ENCODE data around the gene PRSS21.
A peak's percentile ranks its signal among the peaks of the same experiment; 100 is the strongest.

Gene PRSS21

DNA sequence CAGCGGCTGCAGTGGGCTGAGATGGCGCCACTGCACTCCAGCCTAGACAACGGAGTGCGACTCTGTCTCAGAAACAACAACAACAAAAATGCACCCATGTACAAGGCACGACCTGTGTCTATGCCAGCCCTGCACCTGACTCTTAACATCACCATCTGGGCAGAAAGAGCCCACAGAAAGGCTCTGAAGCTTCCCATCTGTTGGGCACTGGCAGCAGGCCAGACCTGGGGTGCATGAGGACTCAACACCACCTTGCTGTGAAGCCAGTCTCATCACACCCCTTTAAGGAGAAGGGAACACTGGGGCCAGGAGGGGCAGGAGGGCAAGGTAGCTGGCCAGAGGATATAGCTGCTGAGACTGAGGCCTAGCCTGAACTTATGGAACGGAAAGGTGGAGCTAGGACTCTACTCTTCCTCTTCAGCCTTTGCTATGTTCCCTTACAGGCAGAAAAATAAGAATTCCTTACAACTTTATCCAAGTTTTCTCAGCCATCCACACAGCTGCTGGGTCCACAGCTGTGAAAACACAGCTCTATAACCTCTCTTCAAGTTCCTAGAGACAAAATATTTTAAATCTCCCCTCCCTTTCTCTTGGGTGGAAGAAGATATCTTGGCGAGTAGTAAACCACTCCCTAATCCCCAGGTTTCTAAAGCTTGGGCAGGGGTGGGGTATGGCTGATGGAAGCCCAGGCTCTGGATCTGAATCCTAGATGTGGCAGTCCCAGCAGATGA is 42.7 kb upstream of the PRSS21 start:
- Histone ChIP-seq H3K27ac (ENCODE audit: insufficient read depth, low read length, poor library complexity, severe bottlenecking) (no peak overlapping the region), H3K27me3 (replicated peaks; ENCODE audit: control insufficient read depth, insufficient read depth, low read length, poor library complexity, severe bottlenecking) (no peaks in the 10 kb centered on the region), H3K4me3 (ENCODE audit: insufficient read depth, low read depth, low read length, poor library complexity, severe bottlenecking) (no peak overlapping the region), H3K9me3 (ENCODE audit: control insufficient read depth, low read length) (no peaks in the 10 kb centered on the region), H3K36me3 (ENCODE audit: control insufficient read depth, insufficient read depth, low read length) (peaks cover 43% of the 10 kb centered on the region), H3K4me1 (ENCODE audit: control insufficient read depth, insufficient read depth, low read length, poor library complexity, severe bottlenecking) (peaks cover 22% of the 10 kb centered on the region)
- DNase-seq: no peak

DNA sequence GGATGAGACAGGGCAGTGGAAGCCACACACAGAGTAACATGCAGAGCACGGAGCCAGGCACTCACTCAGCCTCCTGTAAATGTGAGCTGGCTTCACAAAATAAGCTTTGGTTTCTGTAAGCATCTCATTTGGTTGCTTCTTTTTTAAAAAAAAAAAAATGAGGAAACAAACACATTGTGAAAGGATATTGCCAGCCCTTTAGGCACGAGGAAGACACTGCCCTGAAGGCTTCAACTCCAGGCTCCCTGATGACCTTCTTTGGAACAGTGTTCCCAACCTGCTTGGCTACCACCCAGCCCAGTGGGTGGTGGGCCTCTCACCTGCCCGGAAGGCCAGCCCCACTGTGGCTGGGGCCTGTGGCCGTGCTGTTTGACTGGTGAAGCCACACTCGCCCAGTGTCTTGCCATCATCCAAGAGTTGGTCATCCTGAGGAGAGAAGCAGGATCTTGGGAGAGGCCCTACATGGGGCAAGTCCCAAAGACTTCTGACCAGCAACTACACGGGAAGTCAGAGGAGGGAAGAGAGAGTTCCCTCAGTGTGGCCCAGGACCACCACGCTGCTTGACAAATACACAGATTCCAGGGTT is 41.8 kb upstream of the PRSS21 start:
- H3K27me3 ChIP-seq (replicated peaks; ENCODE audit: control insufficient read depth, insufficient read depth, low read length, poor library complexity, severe bottlenecking): no peaks in the 10 kb centered on the region
- H3K36me3 ChIP-seq (ENCODE audit: control insufficient read depth, insufficient read depth, low read length): peaks cover 34% of the 10 kb centered on the region
- H3K4me3 ChIP-seq (ENCODE audit: insufficient read depth, low read depth, low read length, poor library complexity, severe bottlenecking): no peak overlapping the region
- H3K4me1 ChIP-seq (ENCODE audit: control insufficient read depth, insufficient read depth, low read length, poor library complexity, severe bottlenecking): peaks cover 22% of the 10 kb centered on the region
- DNase-seq: no peak
- H3K9me3 ChIP-seq (ENCODE audit: control insufficient read depth, low read length): no peaks in the 10 kb centered on the region
- no peak overlapping the region for H3K27ac ChIP-seq (ENCODE audit: insufficient read depth, low read length, poor library complexity, severe bottlenecking)

DNA sequence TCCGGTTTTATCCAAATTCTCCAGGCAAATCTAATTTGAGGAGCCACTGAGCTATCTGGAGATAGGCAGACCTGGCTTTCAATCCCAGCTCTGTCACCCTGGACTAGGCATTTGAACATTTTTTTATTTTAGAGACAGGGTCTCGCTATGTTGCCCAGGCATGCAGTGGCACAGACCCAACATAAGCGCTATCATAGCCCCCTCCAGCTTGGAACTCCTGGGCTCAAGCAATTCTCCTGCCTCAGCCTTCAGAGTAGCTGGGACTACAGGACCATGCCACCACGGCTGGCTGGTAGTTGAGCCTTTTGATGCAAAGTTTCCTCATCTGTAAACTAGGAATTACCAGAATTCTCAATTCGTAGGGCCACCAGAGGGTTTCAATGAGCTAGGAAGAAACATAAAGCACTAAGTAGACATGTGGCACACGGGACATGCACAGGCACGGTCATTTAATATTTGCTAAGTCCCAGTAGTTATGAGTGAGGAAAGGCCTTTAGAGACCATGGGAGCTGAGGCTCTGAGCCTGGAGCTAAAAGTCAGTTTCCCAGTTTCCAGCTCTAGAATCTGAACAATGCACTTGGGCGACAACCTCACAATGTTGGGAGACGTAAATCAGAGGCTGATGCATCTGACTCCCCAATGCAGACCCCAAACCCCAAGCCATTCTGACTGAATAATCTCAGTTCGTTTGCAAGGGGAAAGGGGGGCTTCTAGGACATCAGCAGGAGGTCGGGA is 41.1 kb upstream of the PRSS21 start:
- no peak for DNase-seq
- Histone ChIP-seq H3K4me1 (ENCODE audit: control insufficient read depth, insufficient read depth, low read length, poor library complexity, severe bottlenecking) (peaks cover 22% of the 10 kb centered on the region), H3K27ac (ENCODE audit: insufficient read depth, low read length, poor library complexity, severe bottlenecking) (peak overlapping the region; percentile 67), H3K4me3 (ENCODE audit: insufficient read depth, low read depth, low read length, poor library complexity, severe bottlenecking) (peak overlapping the region; percentile 85), H3K27me3 (replicated peaks; ENCODE audit: control insufficient read depth, insufficient read depth, low read length, poor library complexity, severe bottlenecking) (no peaks in the 10 kb centered on the region), H3K9me3 (ENCODE audit: control insufficient read depth, low read length) (no peaks in the 10 kb centered on the region), H3K36me3 (ENCODE audit: control insufficient read depth, insufficient read depth, low read length) (peaks cover 27% of the 10 kb centered on the region)

DNA sequence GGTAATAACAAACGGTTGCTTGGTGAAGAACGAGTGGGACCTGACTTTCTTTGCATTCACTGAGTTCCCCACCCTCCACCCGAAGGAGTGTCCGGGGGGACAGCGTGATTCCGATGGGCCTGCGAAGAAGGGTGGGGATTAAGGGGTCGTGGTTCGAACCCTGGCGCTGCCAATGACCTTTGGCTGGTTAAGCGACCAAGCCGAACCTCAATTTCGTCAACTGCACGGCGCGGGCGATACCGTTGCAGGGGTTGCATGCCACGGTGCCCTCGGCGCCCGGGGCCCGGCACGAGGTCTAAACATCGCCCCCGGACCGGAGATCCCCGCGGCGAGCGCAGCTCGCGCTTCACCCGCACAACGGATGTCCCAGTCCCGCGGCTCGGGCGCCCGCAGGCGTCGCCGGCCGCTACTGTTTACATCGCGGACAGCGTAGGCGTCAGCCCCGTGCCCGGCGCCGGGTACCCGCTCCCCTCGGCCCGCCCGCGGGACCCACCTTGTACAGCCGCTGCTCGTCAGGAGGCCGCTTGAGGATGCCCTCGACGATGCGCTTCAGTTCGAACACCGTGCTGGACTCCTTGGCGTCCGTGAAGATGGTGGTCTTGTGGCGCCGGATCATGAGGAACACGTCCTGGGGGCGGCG is 40.4 kb upstream of the PRSS21 start:
- H3K9me3 ChIP-seq (ENCODE audit: control insufficient read depth, low read length): no peaks in the 10 kb centered on the region
- peaks cover 22% of the 10 kb centered on the region for H3K4me1 ChIP-seq (ENCODE audit: control insufficient read depth, insufficient read depth, low read length, poor library complexity, severe bottlenecking)
- peak in 1 of 3 donors; percentile 26 for DNase-seq
- peak overlapping the region; percentile 85 for H3K4me3 ChIP-seq (ENCODE audit: insufficient read depth, low read depth, low read length, poor library complexity, severe bottlenecking)
- H3K27me3 ChIP-seq (replicated peaks; ENCODE audit: control insufficient read depth, insufficient read depth, low read length, poor library complexity, severe bottlenecking): no peaks in the 10 kb centered on the region
- peaks cover 20% of the 10 kb centered on the region for H3K36me3 ChIP-seq (ENCODE audit: control insufficient read depth, insufficient read depth, low read length)
- peak overlapping the region; percentile 67 for H3K27ac ChIP-seq (ENCODE audit: insufficient read depth, low read length, poor library complexity, severe bottlenecking)

DNA sequence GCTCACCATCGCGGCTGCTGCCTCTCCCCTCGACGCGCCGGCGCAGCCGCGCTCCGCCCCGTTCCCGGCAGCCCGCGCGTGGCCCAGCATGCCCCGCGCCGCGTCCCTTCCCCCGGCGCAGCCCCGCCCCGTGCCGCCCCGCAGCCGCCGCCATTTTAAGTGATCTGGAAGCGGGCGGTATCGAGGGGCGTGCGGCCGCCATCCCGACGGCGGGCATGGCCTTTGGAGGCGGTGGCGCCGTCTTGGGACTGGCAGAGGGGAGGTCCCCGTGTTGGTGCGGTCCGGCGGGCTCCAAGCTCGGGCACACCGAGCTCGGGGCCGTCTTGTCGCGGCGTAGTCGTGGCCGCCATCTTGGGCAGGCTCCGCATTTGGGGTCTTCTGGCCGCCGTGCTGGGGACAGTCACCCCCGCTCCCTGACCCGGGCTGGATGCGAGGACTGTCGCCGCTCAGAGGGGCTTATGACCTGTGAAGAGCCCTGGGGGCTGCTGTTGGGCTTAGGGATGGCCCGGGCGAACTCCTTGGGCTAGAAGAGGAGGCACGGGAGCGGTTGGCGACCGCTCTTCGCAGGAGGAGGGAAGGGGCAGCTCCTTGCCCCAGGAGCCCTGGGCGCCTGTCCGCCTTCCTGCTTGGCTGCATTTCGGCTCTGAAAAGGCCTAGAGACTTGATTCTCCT is 39.7 kb upstream of the PRSS21 start, which contains the start of gene ELOB:
TSS of gene ELOB (minus strand) at position 50 of the 672 bp plus-strand sequence. CDS start at position 9, 41 bp downstream.
- DNase-seq: peak; percentile 75 to 81 (median 77)

DNA sequence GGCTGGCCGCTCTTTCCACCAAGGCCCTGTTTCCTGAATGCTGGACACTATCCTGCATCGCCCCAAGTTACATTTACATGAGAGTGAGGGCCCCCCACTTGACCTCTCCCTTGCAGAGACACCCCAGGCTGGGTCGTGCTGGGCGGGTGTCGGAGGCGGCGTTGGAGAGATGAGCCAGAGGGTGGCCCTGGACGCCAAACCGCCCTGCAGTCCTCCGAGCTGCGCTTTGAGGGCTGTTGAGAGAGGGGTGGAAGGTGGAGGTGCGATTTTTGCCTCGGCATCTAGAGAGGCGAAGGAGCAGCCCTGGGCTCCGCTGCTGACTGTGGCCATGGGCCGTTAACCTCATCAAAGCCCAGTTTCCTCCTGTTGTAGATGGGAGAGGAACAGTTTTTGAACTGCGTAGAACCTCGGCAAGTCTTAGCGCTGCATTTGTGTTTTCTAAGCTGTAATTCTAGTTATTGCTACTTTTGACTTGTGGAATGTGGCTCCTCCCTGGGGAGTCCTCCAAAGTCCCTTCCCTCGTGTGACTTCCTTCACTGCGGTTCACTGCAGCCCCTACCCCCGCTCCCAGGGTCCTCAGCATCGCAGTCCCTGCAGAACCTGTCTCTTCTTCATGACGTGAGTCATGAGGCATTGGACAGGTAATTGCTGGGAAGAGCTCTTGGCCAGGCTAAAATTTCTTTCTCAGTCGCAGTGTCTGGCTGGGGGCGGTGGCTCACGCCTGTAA is 39.0 kb upstream of the PRSS21 start:
- Histone ChIP-seq H3K9me3 (ENCODE audit: control insufficient read depth, low read length) (no peaks in the 10 kb centered on the region), H3K4me3 (ENCODE audit: insufficient read depth, low read depth, low read length, poor library complexity, severe bottlenecking) (peak overlapping the region; percentile 94), H3K27me3 (replicated peaks; ENCODE audit: control insufficient read depth, insufficient read depth, low read length, poor library complexity, severe bottlenecking) (no peaks in the 10 kb centered on the region), H3K4me1 (ENCODE audit: control insufficient read depth, insufficient read depth, low read length, poor library complexity, severe bottlenecking) (peaks cover 22% of the 10 kb centered on the region), H3K36me3 (ENCODE audit: control insufficient read depth, insufficient read depth, low read length) (peaks cover 9% of the 10 kb centered on the region), H3K27ac (ENCODE audit: insufficient read depth, low read length, poor library complexity, severe bottlenecking) (peak overlapping the region; percentile 99)
- no peak for DNase-seq

More for the DNA sequence above, 39.7 kb upstream of the PRSS21 start, which contains the start of gene ELOB:
- Histone ChIP-seq H3K4me3 (ENCODE audit: insufficient read depth, low read depth, low read length, poor library complexity, severe bottlenecking) (peak within 1 kb of the TSS; percentile 94), H3K9me3 (ENCODE audit: control insufficient read depth, low read length) (no peaks in the 10 kb centered on the region), H3K27me3 (replicated peaks; ENCODE audit: control insufficient read depth, insufficient read depth, low read length, poor library complexity, severe bottlenecking) (no peaks in the 10 kb centered on the region), H3K4me1 (ENCODE audit: control insufficient read depth, insufficient read depth, low read length, poor library complexity, severe bottlenecking) (peaks cover 22% of the 10 kb centered on the region), H3K36me3 (ENCODE audit: control insufficient read depth, insufficient read depth, low read length) (peaks cover 13% of the 10 kb centered on the region), H3K27ac (ENCODE audit: insufficient read depth, low read length, poor library complexity, severe bottlenecking) (peak within 1 kb of the TSS; percentile 99)

DNA sequence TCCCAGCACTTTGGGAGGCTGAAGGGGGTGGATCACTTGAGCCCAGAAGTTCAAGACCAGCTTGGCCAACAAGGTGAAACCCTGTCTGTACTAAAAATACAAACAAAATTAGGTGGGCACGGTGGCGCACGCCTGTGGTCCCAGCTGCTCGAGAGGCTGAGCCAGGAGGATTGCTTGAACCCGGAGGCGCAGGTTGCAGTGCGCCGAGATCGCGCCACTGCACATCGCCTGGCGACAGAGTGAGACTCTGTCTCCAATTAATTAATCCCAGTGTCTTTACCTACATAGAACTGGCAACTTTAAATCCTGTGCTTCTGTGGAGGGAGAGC is 38.4 kb upstream of the PRSS21 start:
- Histone ChIP-seq H3K27me3 (replicated peaks; ENCODE audit: control insufficient read depth, insufficient read depth, low read length, poor library complexity, severe bottlenecking) (no peaks in the 10 kb centered on the region), H3K27ac (ENCODE audit: insufficient read depth, low read length, poor library complexity, severe bottlenecking) (peak overlapping the region; percentile 99), H3K36me3 (ENCODE audit: control insufficient read depth, insufficient read depth, low read length) (peaks cover 4% of the 10 kb centered on the region), H3K4me3 (ENCODE audit: insufficient read depth, low read depth, low read length, poor library complexity, severe bottlenecking) (peak overlapping the region; percentile 94), H3K9me3 (ENCODE audit: control insufficient read depth, low read length) (no peaks in the 10 kb centered on the region), H3K4me1 (ENCODE audit: control insufficient read depth, insufficient read depth, low read length, poor library complexity, severe bottlenecking) (peaks cover 22% of the 10 kb centered on the region)
- DNase-seq: no peak

DNA sequence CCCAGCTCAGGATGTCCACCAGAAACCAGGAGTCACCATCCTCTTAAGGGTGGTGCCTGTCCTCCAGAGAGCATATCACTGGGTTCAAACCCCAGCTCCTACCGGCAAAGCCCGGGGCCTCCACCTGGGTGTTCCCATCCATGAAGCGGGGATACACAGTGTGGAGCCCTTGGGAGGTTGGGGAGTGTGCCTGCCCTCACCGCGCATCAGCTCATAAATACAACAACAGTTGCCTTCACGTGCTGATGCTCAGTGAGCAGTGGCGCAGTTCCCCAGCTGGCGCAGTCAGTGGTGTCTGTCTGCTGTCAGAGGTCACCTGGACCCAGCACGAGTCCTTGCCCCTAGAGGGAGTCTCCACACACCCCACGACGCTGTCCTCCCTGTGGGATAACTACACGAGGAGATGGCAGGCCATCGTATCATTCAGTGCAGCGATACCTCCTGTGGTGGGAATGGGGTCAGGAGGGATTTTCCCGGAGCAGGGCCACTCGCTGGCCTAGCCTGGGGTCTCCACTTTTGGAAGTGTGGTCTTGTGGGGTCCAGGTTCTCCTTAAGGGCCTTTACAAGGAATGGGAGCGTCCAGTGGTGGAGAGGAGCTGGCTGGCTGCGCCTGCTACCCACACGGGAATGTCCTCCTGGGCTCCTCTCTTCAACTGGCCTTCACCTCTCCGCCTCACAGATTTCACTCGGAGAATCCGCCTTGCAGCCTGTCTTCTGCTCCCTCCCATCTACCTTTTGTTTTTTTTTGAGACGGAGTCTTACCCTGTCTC is 37.7 kb upstream of the PRSS21 start:
- Histone ChIP-seq H3K27me3 (replicated peaks; ENCODE audit: control insufficient read depth, insufficient read depth, low read length, poor library complexity, severe bottlenecking) (no peaks in the 10 kb centered on the region), H3K4me3 (ENCODE audit: insufficient read depth, low read depth, low read length, poor library complexity, severe bottlenecking) (no peak overlapping the region)

More for the DNA sequence above, 37.7 kb upstream of the PRSS21 start:
- peaks cover 22% of the 10 kb centered on the region for H3K4me1 ChIP-seq (ENCODE audit: control insufficient read depth, insufficient read depth, low read length, poor library complexity, severe bottlenecking)
- H3K36me3 ChIP-seq (ENCODE audit: control insufficient read depth, insufficient read depth, low read length): no peaks in the 10 kb centered on the region
- no peak for DNase-seq
- H3K27ac ChIP-seq (ENCODE audit: insufficient read depth, low read length, poor library complexity, severe bottlenecking): no peak overlapping the region
- H3K9me3 ChIP-seq (ENCODE audit: control insufficient read depth, low read length): no peaks in the 10 kb centered on the region
